22Rv1 (cell line): ENCODE measurements around the gene TRAPPC10.
"Not testable (repeated sequence)": the region's sequence is repeated elsewhere in the genome, so short reads cannot be mapped to it uniquely, and the experiment has no call there.

Experiments used
- ZFX ChIP-seq: fragments of 450-650 bp; IDR thresholded peaks from 2 replicates; pipeline ENCODE4 v1.6.1; 2017; ENCODE audit warnings: antibody characterized with exemption, borderline replicate concordance
- TF ChIP-seq, protein P1 (sequence below): fragments of 450-650 bp; IDR thresholded peaks from 2 replicates; pipeline ENCODE4 v1.5.1; 2017; ENCODE audit warnings: mild to moderate bottlenecking

DNA sequence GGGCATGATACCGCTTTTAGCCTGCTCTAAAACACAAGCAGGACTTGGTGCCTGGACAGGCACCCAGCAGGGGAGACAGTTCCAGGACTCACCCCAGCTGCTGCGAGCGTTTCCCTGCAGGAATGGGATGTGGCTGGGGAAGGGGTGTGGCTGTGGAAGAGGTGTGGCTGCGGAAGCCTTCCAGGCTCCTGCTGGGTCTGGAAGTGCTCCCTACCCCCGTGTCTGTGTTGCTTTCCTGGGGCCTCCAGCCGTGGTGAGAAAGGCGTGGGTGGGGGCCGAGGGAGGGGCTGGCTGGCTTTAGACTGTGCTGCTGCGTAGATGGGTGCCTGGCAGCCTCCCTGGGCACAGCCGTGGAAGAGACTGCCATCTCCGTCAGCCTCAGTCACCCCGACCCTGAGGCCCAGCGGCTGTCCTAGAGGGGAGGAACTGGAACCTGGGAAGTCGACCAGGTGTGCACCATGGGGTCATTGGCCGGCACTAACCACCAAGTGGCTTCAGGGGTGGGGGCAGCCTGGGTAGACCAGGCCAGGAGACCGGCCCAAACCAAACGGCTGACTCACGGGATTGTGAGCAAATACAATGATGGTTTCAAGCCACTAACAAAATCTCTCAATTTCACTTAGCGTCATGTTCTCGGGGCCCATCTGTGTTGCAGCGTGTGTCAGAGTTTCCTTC, 141.2 kb downstream of the TRAPPC10 start:
- TF ChIP-seq, protein P1, sequence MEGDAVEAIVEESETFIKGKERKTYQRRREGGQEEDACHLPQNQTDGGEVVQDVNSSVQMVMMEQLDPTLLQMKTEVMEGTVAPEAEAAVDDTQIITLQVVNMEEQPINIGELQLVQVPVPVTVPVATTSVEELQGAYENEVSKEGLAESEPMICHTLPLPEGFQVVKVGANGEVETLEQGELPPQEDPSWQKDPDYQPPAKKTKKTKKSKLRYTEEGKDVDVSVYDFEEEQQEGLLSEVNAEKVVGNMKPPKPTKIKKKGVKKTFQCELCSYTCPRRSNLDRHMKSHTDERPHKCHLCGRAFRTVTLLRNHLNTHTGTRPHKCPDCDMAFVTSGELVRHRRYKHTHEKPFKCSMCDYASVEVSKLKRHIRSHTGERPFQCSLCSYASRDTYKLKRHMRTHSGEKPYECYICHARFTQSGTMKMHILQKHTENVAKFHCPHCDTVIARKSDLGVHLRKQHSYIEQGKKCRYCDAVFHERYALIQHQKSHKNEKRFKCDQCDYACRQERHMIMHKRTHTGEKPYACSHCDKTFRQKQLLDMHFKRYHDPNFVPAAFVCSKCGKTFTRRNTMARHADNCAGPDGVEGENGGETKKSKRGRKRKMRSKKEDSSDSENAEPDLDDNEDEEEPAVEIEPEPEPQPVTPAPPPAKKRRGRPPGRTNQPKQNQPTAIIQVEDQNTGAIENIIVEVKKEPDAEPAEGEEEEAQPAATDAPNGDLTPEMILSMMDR: not testable (repeated sequence)
- TF ChIP-seq ZFX: not testable (repeated sequence)
